IMR-90 (cell line): ENCODE measurements around the gene RUNX1. TPM values are rescaled to one million over a fixed set of nuclear protein-coding genes. Genes with fewer than 3 reads are reported as not detected.

Experiments used
- ATAC-seq: fragments of 200-7000 bp; cut with Tn5 transposase; 2 replicates; pipeline ENCODE4 v1.9.1; 2020; ENCODE audit warnings: low read depth, mild to moderate bottlenecking, moderate library complexity
- BruUV-seq: library from RNA; stranded (reverse); fragments of 400-500 nt; replicated peaks from 2 replicates; lab custom pipeline; 2021; lab: Mats Ljungman, UMichigan
- CTCF ChIA-PET: fragments of 300-600 bp; formaldehyde crosslinking; extraction: SDS; loops from one replicate; lab custom pipeline; 2021; ENCODE audit warnings: antibody characterized with exemption; lab: Yijun Ruan, JAX
- POLR2A ChIA-PET: fragments of 300-600 bp; sonication (Branson Sonifier 250); formaldehyde crosslinking; loops from one replicate; lab custom pipeline; 2022; ENCODE audit warnings: antibody characterized with exemption; ENCODE audit not compliant: unreplicated experiment; lab: Charles Lee
- DNase-seq: peaks from one replicate; pipeline ENCODE4 v3.0.0; 2013
- H2AFZ ChIP-seq: replicated peaks from 2 replicates; pipeline ENCODE3; 2013; ENCODE audit warnings: low read length, mild to moderate bottlenecking; ENCODE audit not compliant: poor library complexity
- H2AK5ac ChIP-seq: 2 replicates; pipeline ENCODE4 v1.6.1; 2013; ENCODE audit warnings: low read depth, low read length, inconsistent platforms
- H2AK9ac ChIP-seq: replicated peaks from 2 replicates; pipeline ENCODE3; 2013; ENCODE audit warnings: mild to moderate bottlenecking, low read depth, low read length, moderate library complexity; ENCODE audit not compliant: poor library complexity
- H2BK120ac ChIP-seq: 2 replicates; pipeline ENCODE4 v1.6.1; 2013; ENCODE audit warnings: low read depth, low read length, inconsistent platforms
- H2BK15ac ChIP-seq: 3 replicates; pipeline ENCODE4 v1.6.1; 2013; ENCODE audit warnings: low read depth, low read length, inconsistent platforms
- H2BK20ac ChIP-seq: 2 replicates; pipeline ENCODE4 v1.6.1; 2013; ENCODE audit warnings: low read depth, mild to moderate bottlenecking, inconsistent platforms, low read length, moderate library complexity
- H2BK5ac ChIP-seq: 2 replicates; pipeline ENCODE4 v1.6.1; 2013; ENCODE audit warnings: mild to moderate bottlenecking, low read depth, low read length, inconsistent platforms; ENCODE audit not compliant: poor library complexity, severe bottlenecking
- H3K14ac ChIP-seq: replicated peaks from 2 replicates; pipeline ENCODE4 v1.6.1; 2013; ENCODE audit warnings: low read depth, low read length, inconsistent platforms
- H3K18ac ChIP-seq: 2 replicates; pipeline ENCODE4 v1.6.1; 2013; ENCODE audit warnings: low read depth, low read length, control low read depth
- H3K23ac ChIP-seq: 2 replicates; pipeline ENCODE4 v1.6.1; 2013; ENCODE audit warnings: low read depth, low read length, inconsistent platforms
- H3K27ac ChIP-seq: 2 replicates; pipeline ENCODE4 v1.5.1; 2013; ENCODE audit warnings: mild to moderate bottlenecking, control low read depth, low read length; ENCODE audit not compliant: insufficient read depth
- H3K27me3 ChIP-seq: 2 replicates; pipeline ENCODE4 v1.6.1; 2013; ENCODE audit warnings: low read length; ENCODE audit not compliant: control insufficient read depth, insufficient read depth
- H3K36me3 ChIP-seq: 2 replicates; pipeline ENCODE4 v1.6.1; 2013; ENCODE audit warnings: low read length, mixed read lengths; ENCODE audit not compliant: control insufficient read depth, insufficient read depth
- H3K4ac ChIP-seq: 2 replicates; pipeline ENCODE4 v1.6.1; 2013; ENCODE audit warnings: low read depth, low read length, inconsistent platforms
- H3K4me1 ChIP-seq: 2 replicates; pipeline ENCODE4 v1.6.1; 2013; ENCODE audit warnings: low read length, mixed read lengths; ENCODE audit not compliant: control insufficient read depth, insufficient read depth
- H3K4me2 ChIP-seq: 2 replicates; pipeline ENCODE4 v1.6.1; 2013; ENCODE audit warnings: low read depth, mild to moderate bottlenecking, control low read depth, low read length, moderate library complexity
- H3K4me3 ChIP-seq: 2 replicates; pipeline ENCODE4 v1.5.1; 2013; ENCODE audit warnings: low read depth, mild to moderate bottlenecking, control low read depth, low read length, moderate library complexity; ENCODE audit not compliant: insufficient read depth
- H3K56ac ChIP-seq: 2 replicates; pipeline ENCODE4 v1.6.1; 2013; ENCODE audit warnings: low read length, inconsistent platforms; ENCODE audit not compliant: insufficient read depth; ENCODE audit errors: extremely low read depth
- H3K79me1 ChIP-seq, 2 experiments: 2 replicates each; pipeline ENCODE4 v1.6.1; 2013; ENCODE audit warnings: low read length in 2 of 2, inconsistent platforms in 1 of 2, low read depth in 1 of 2
- H3K9ac ChIP-seq: 2 replicates; pipeline ENCODE4 v1.6.1; 2013; ENCODE audit warnings: low read depth, low read length, control low read depth
- H3K9me1 ChIP-seq: 2 replicates; pipeline ENCODE4 v1.6.1; 2013; ENCODE audit warnings: low read length, inconsistent platforms; ENCODE audit not compliant: insufficient read depth
- H3K9me3 ChIP-seq: 2 replicates; pipeline ENCODE4 v1.6.1; 2013; ENCODE audit warnings: low read length; ENCODE audit not compliant: control insufficient read depth, insufficient read depth
- H4K20me1 ChIP-seq: 2 replicates; pipeline ENCODE4 v1.6.1; 2013; ENCODE audit warnings: low read length, inconsistent platforms; ENCODE audit not compliant: insufficient read depth
- H4K5ac ChIP-seq: 2 replicates; pipeline ENCODE4 v1.6.1; 2013; ENCODE audit warnings: mild to moderate bottlenecking, low read depth, low read length, control low read depth
- H4K8ac ChIP-seq, 2 experiments: 2 replicates each; pipeline ENCODE4 v1.6.1; 2013; ENCODE audit warnings: low read depth in 2 of 2, low read length in 2 of 2, control low read depth in 1 of 2, inconsistent platforms in 1 of 2
- H4K91ac ChIP-seq: 2 replicates; pipeline ENCODE4 v1.6.1; 2013; ENCODE audit warnings: low read depth, low read length, inconsistent platforms; ENCODE audit not compliant: insufficient read depth
- BHLHE40 ChIP-seq: fragments of 150-350 bp; IDR thresholded peaks from 2 replicates; pipeline ENCODE4 v1.6.1; 2016; ENCODE audit warnings: mild to moderate bottlenecking, low read depth, low read length
- WGBS, 2 experiments: methylation state at CpG; one replicate each; pipeline versions ENCODE4 v1.1.5 to v1.1.7; 2013; ENCODE audit warnings: missing lambda C conversion rate in 2 of 2; ENCODE audit not compliant: insufficient read length in 1 of 2; ENCODE audit errors: extremely low coverage in 2 of 2; 5-methylcytosine and 5-hydroxymethylcytosine counted together
- dilution Hi-C: fragments of 300-500 bp; cut with HindIII; formaldehyde crosslinking; loops from one replicate; pipeline ENCODE4 v1.14.3; 2018; ENCODE audit warnings: low sequenced_read_pairs; ENCODE audit not compliant: unreplicated experiment
- in situ Hi-C: fragments of 300-500 bp; cut with MboI; formaldehyde crosslinking; loops from 3 replicates; pipeline ENCODE4 v1.14.3; 2019; ENCODE audit warnings: low sequenced_read_pairs, inconsistent platforms, mixed read lengths
- intact Hi-C: fragments of 100-400 bp; cut with micrococcal nuclease; formaldehyde crosslinking; loops from 2 replicates; pipeline ENCODE4 v1.10.0; 2022
- polyA plus RNA-seq, 3 experiments: library from polyadenylated mRNA; depleted of rRNA; stranded (reverse); fragments of >200 nt; gene quantifications; 2 replicates each; pipeline ENCODE4 v1.2.3, GENCODE V29; 2012; ENCODE audit warnings: low replicate concordance in 1 of 3
- total RNA-seq: library from RNA; depleted of rRNA; stranded (reverse); fragments of >200 nt; gene quantifications from 2 replicates; pipeline ENCODE4 v1.2.3, GENCODE V29; 2012

RUNX1 gene
- total and polyA plus RNA-seq, 2 of the 4 experiments (the other 2 are of a cell fraction), result 34.5 to 56.5 TPM

- H3K23ac ChIP-seq, result no peak overlapping the region; the same call in 1 of the 2 replicates
- ATAC-seq (peak; percentile 35), DNase-seq (no peak)
- no peak overlapping the region for H3K56ac ChIP-seq
- no peak overlapping the region for H2AK9ac ChIP-seq
- H3K9ac ChIP-seq, result no peak overlapping the region
- no peak for TF ChIP-seq BHLHE40
- ChIA-PET POLR2A (no interaction called here), CTCF (no interaction called here)
- dilution Hi-C loops (no loop called here), intact Hi-C loops (loop anchor here (5.0 kb wide), 1 partner anchor 57 kb away; no protein-coding TSS in a partner anchor), in situ Hi-C loops (no loop called here)
- 67% methylated on average over 1 of the region's 10 CpGs; no CpG with 5 or more reads in 1 of the 2 experiments for WGBS, 2 experiments
- peaks cover 14% of the 10 kb centered on the region; the same call in 1 of the 2 replicates for H3K9me1 ChIP-seq
- H2AK5ac ChIP-seq, result peak overlapping the region; percentile 45
- no peaks in the 10 kb centered on the region for H3K9me3 ChIP-seq
- peak overlapping the region; percentile 48; the same call in 1 of the 2 replicates for H3K18ac ChIP-seq
- BruUV-seq, result no TSS peak
- peak overlapping the region; percentile 68; the same call in 2 of the 3 replicates for H2BK15ac ChIP-seq
- H3K27ac ChIP-seq, result peak overlapping the region; percentile 75; the same call in 1 of the 2 replicates
- no peaks in the 10 kb centered on the region for H3K36me3 ChIP-seq
- no peaks in the 10 kb centered on the region for H4K20me1 ChIP-seq
- H4K8ac ChIP-seq, result peak overlapping the region in 1 of 2 experiments; percentile 22; a peak in 2 of 4 replicates
- no peak overlapping the region for H2BK5ac ChIP-seq
- H3K27me3 ChIP-seq, result no peaks in the 10 kb centered on the region
- no peak overlapping the region for H3K4me3 ChIP-seq
- peaks cover 0 to 9% of the 10 kb centered on the region in 2 experiments; a peak in 2 of 4 replicates for H3K79me1 ChIP-seq
- no peak overlapping the region; the same call in 1 of the 2 replicates for H3K4me2 ChIP-seq
- peaks cover 13% of the 10 kb centered on the region for H3K4me1 ChIP-seq
- peak overlapping the region; percentile 4 for H2AFZ ChIP-seq
- peak overlapping the region; percentile 61; the same call in 1 of the 2 replicates for H4K5ac ChIP-seq
- peak overlapping the region; percentile 18 for H2BK20ac ChIP-seq
- H3K14ac ChIP-seq, result peak overlapping the region; percentile 7; the same call in 1 of the 2 replicates
- peak overlapping the region; percentile 38; the same call in 1 of the 2 replicates for H4K91ac ChIP-seq
- no peak overlapping the region; the same call in 1 of the 2 replicates for H2BK120ac ChIP-seq
- H3K4ac ChIP-seq, result 0 out of 2 replicates have a peak overlapping the region, but pooled peaks have one; percentile 21
These were observed 99.6 kb downstream of the RUNX1 start for GRCh38 chr21:34949499-34949898.
